Endothelial cell of umbilical vein (primary cell): ENCODE data around the gene STARD13.
"Not testable (repeated sequence)": the region's sequence is repeated elsewhere in the genome, so short reads cannot be mapped to it uniquely, and the experiment has no call there.

Experiments
- CTCF ChIP-seq, 2 donors: IDR thresholded peaks; 1 replicate in 1 of 2; 2 replicates in 1 of 2; pipeline ENCODE4 v1.5.1; 2011; ENCODE audit warnings: low read length in 2 of 2, mild to moderate bottlenecking in 2 of 2, moderate library complexity in 2 of 2, control low read depth in 1 of 2, inconsistent platforms in 1 of 2, low read depth in 1 of 2; ENCODE audit not compliant: insufficient read depth in 1 of 2; ENCODE audit errors: extremely low read depth in 1 of 2
- MAX ChIP-seq: IDR thresholded peaks from 2 replicates; pipeline ENCODE4 v1.6.1; 2011; ENCODE audit not compliant: insufficient read depth, insufficient read length
- POLR2A ChIP-seq: IDR thresholded peaks from 2 replicates; pipeline ENCODE4 v1.6.1; 2012; ENCODE audit warnings: low read depth, mild to moderate bottlenecking, control low read depth, low read length

- TF ChIP-seq POLR2A; MAX; CTCF (IDR thresholded peaks at IDR 0.05; ENCODE audit: extremely low read depth in 1 of 2, insufficient read depth in 1 of 2, low read depth in 1 of 2, low read length in 2 of 2): not testable (repeated sequence)
Observed at GRCh38 chr13:33177340-33178208, 108.0 kb downstream of the STARD13 start.
